IMR-90 (cell line): ENCODE measurements around the gene SH3RF1. TPM values are rescaled to one million over a fixed set of nuclear protein-coding genes. Genes with fewer than 3 reads are reported as not detected.

ENCODE experiments used
- ATAC-seq: fragments of 200-7000 bp; cut with Tn5 transposase; 2 replicates; pipeline ENCODE4 v1.9.1; 2020; ENCODE audit warnings: low read depth, mild to moderate bottlenecking, moderate library complexity
- BruUV-seq: library from RNA; stranded (reverse); fragments of 400-500 nt; replicated peaks from 2 replicates; lab custom pipeline; 2021; lab: Mats Ljungman, UMichigan
- CTCF ChIA-PET: fragments of 300-600 bp; formaldehyde crosslinking; extraction: SDS; loops from one replicate; lab custom pipeline; 2021; ENCODE audit warnings: antibody characterized with exemption; lab: Yijun Ruan, JAX
- POLR2A ChIA-PET: fragments of 300-600 bp; sonication (Branson Sonifier 250); formaldehyde crosslinking; loops from one replicate; lab custom pipeline; 2022; ENCODE audit warnings: antibody characterized with exemption; ENCODE audit not compliant: unreplicated experiment; lab: Charles Lee
- DNase-seq: peaks from one replicate; pipeline ENCODE4 v3.0.0; 2013
- H2AFZ ChIP-seq: replicated peaks from 2 replicates; pipeline ENCODE3; 2013; ENCODE audit warnings: low read length, mild to moderate bottlenecking; ENCODE audit not compliant: poor library complexity
- H2AK5ac ChIP-seq: 2 replicates; pipeline ENCODE4 v1.6.1; 2013; ENCODE audit warnings: low read depth, low read length, inconsistent platforms
- H2AK9ac ChIP-seq: replicated peaks from 2 replicates; pipeline ENCODE3; 2013; ENCODE audit warnings: mild to moderate bottlenecking, low read depth, low read length, moderate library complexity; ENCODE audit not compliant: poor library complexity
- H2BK120ac ChIP-seq: 2 replicates; pipeline ENCODE4 v1.6.1; 2013; ENCODE audit warnings: low read depth, low read length, inconsistent platforms
- H2BK15ac ChIP-seq: 3 replicates; pipeline ENCODE4 v1.6.1; 2013; ENCODE audit warnings: low read depth, low read length, inconsistent platforms
- H2BK20ac ChIP-seq: 2 replicates; pipeline ENCODE4 v1.6.1; 2013; ENCODE audit warnings: low read depth, mild to moderate bottlenecking, inconsistent platforms, low read length, moderate library complexity
- H2BK5ac ChIP-seq: 2 replicates; pipeline ENCODE4 v1.6.1; 2013; ENCODE audit warnings: mild to moderate bottlenecking, low read depth, low read length, inconsistent platforms; ENCODE audit not compliant: poor library complexity, severe bottlenecking
- H3K14ac ChIP-seq: replicated peaks from 2 replicates; pipeline ENCODE4 v1.6.1; 2013; ENCODE audit warnings: low read depth, low read length, inconsistent platforms
- H3K18ac ChIP-seq: 2 replicates; pipeline ENCODE4 v1.6.1; 2013; ENCODE audit warnings: low read depth, low read length, control low read depth
- H3K23ac ChIP-seq: 2 replicates; pipeline ENCODE4 v1.6.1; 2013; ENCODE audit warnings: low read depth, low read length, inconsistent platforms
- H3K27ac ChIP-seq: 2 replicates; pipeline ENCODE4 v1.5.1; 2013; ENCODE audit warnings: mild to moderate bottlenecking, control low read depth, low read length; ENCODE audit not compliant: insufficient read depth
- H3K27me3 ChIP-seq: 2 replicates; pipeline ENCODE4 v1.6.1; 2013; ENCODE audit warnings: low read length; ENCODE audit not compliant: control insufficient read depth, insufficient read depth
- H3K36me3 ChIP-seq: 2 replicates; pipeline ENCODE4 v1.6.1; 2013; ENCODE audit warnings: low read length, mixed read lengths; ENCODE audit not compliant: control insufficient read depth, insufficient read depth
- H3K4ac ChIP-seq: 2 replicates; pipeline ENCODE4 v1.6.1; 2013; ENCODE audit warnings: low read depth, low read length, inconsistent platforms
- H3K4me1 ChIP-seq: 2 replicates; pipeline ENCODE4 v1.6.1; 2013; ENCODE audit warnings: low read length, mixed read lengths; ENCODE audit not compliant: control insufficient read depth, insufficient read depth
- H3K4me2 ChIP-seq: 2 replicates; pipeline ENCODE4 v1.6.1; 2013; ENCODE audit warnings: low read depth, mild to moderate bottlenecking, control low read depth, low read length, moderate library complexity
- H3K4me3 ChIP-seq: 2 replicates; pipeline ENCODE4 v1.5.1; 2013; ENCODE audit warnings: low read depth, mild to moderate bottlenecking, control low read depth, low read length, moderate library complexity; ENCODE audit not compliant: insufficient read depth
- H3K56ac ChIP-seq: 2 replicates; pipeline ENCODE4 v1.6.1; 2013; ENCODE audit warnings: low read length, inconsistent platforms; ENCODE audit not compliant: insufficient read depth; ENCODE audit errors: extremely low read depth
- H3K79me1 ChIP-seq, 2 experiments: 2 replicates each; pipeline ENCODE4 v1.6.1; 2013; ENCODE audit warnings: low read length in 2 of 2, inconsistent platforms in 1 of 2, low read depth in 1 of 2
- H3K9ac ChIP-seq: 2 replicates; pipeline ENCODE4 v1.6.1; 2013; ENCODE audit warnings: low read depth, low read length, control low read depth
- H3K9me1 ChIP-seq: 2 replicates; pipeline ENCODE4 v1.6.1; 2013; ENCODE audit warnings: low read length, inconsistent platforms; ENCODE audit not compliant: insufficient read depth
- H3K9me3 ChIP-seq: 2 replicates; pipeline ENCODE4 v1.6.1; 2013; ENCODE audit warnings: low read length; ENCODE audit not compliant: control insufficient read depth, insufficient read depth
- H4K20me1 ChIP-seq: 2 replicates; pipeline ENCODE4 v1.6.1; 2013; ENCODE audit warnings: low read length, inconsistent platforms; ENCODE audit not compliant: insufficient read depth
- H4K5ac ChIP-seq: 2 replicates; pipeline ENCODE4 v1.6.1; 2013; ENCODE audit warnings: mild to moderate bottlenecking, low read depth, low read length, control low read depth
- H4K8ac ChIP-seq, 2 experiments: 2 replicates each; pipeline ENCODE4 v1.6.1; 2013; ENCODE audit warnings: low read depth in 2 of 2, low read length in 2 of 2, control low read depth in 1 of 2, inconsistent platforms in 1 of 2
- H4K91ac ChIP-seq: 2 replicates; pipeline ENCODE4 v1.6.1; 2013; ENCODE audit warnings: low read depth, low read length, inconsistent platforms; ENCODE audit not compliant: insufficient read depth
- BHLHE40 ChIP-seq: fragments of 150-350 bp; IDR thresholded peaks from 2 replicates; pipeline ENCODE4 v1.6.1; 2016; ENCODE audit warnings: mild to moderate bottlenecking, low read depth, low read length
- CEBPB ChIP-seq: IDR thresholded peaks from 2 replicates; pipeline ENCODE4 v1.6.1; 2012; ENCODE audit warnings: low read depth, low read length, improper control_type of control experiment
- CHD1 ChIP-seq: IDR thresholded peaks from 2 replicates; pipeline ENCODE4 v1.6.1; 2012; ENCODE audit warnings: low read depth, low read length, improper control_type of control experiment
- CTCF ChIP-seq: conservative IDR thresholded peaks from 2 replicates; pipeline ENCODE4 v1.5.1; 2012; ENCODE audit warnings: mild to moderate bottlenecking, low read depth, low read length, improper control_type of control experiment
- ELK1 ChIP-seq: fragments of 150-350 bp; IDR thresholded peaks from 2 replicates; pipeline ENCODE4 v1.6.1; 2016; ENCODE audit warnings: low read depth, mild to moderate bottlenecking, low read length, moderate library complexity, borderline replicate concordance
- FOS ChIP-seq: fragments of 150-350 bp; IDR thresholded peaks from 2 replicates; pipeline ENCODE4 v1.6.1; 2016; ENCODE audit warnings: low read depth, low read length
- MAFK ChIP-seq: IDR thresholded peaks from 2 replicates; pipeline ENCODE4 v1.6.1; 2012; ENCODE audit warnings: low read depth, low read length, improper control_type of control experiment
- MAZ ChIP-seq: IDR thresholded peaks from 2 replicates; pipeline ENCODE4 v1.6.1; 2012; ENCODE audit warnings: low read depth, mild to moderate bottlenecking, low read length, improper control_type of control experiment, moderate library complexity, borderline replicate concordance
- MXI1 ChIP-seq: IDR thresholded peaks from 2 replicates; pipeline ENCODE4 v1.6.1; 2012; ENCODE audit warnings: low read depth, mild to moderate bottlenecking, low read length, moderate library complexity, borderline replicate concordance
- NFE2L2 ChIP-seq: fragments of 150-350 bp; IDR thresholded peaks from 2 replicates; pipeline ENCODE4 v1.6.1; 2016; ENCODE audit warnings: low read depth, mild to moderate bottlenecking, low read length
- POLR2A ChIP-seq: IDR thresholded peaks from 2 replicates; pipeline ENCODE4 v1.6.1; 2012; ENCODE audit warnings: mild to moderate bottlenecking, low read depth, low read length
- RAD21 ChIP-seq: IDR thresholded peaks from 2 replicates; pipeline ENCODE4 v1.6.1; 2012; ENCODE audit warnings: low read length, improper control_type of control experiment
- RCOR1 ChIP-seq: IDR thresholded peaks from 2 replicates; pipeline ENCODE4 v1.6.1; 2012; ENCODE audit warnings: mild to moderate bottlenecking, low read length, improper control_type of control experiment; ENCODE audit not compliant: insufficient replicate concordance
- RFX5 ChIP-seq: IDR thresholded peaks from 2 replicates; pipeline ENCODE4 v1.8.0; 2012; ENCODE audit warnings: low read depth, mild to moderate bottlenecking, low read length, moderate library complexity
- SMC3 ChIP-seq: fragments of 150-350 bp; IDR thresholded peaks from 2 replicates; pipeline ENCODE4 v1.6.1; 2016; ENCODE audit warnings: low read depth, mild to moderate bottlenecking, antibody characterized with exemption, low read length, moderate library complexity
- USF2 ChIP-seq: fragments of 150-350 bp; IDR thresholded peaks from 2 replicates; pipeline ENCODE4 v1.6.1; 2017; ENCODE audit warnings: mild to moderate bottlenecking, antibody characterized with exemption, low read length, low read depth
- WGBS, 2 experiments: methylation state at CpG; one replicate each; pipeline versions ENCODE4 v1.1.5 to v1.1.7; 2013; ENCODE audit warnings: missing lambda C conversion rate in 2 of 2; ENCODE audit not compliant: insufficient read length in 1 of 2; ENCODE audit errors: extremely low coverage in 2 of 2; 5-methylcytosine and 5-hydroxymethylcytosine counted together
- dilution Hi-C: fragments of 300-500 bp; cut with HindIII; formaldehyde crosslinking; loops from one replicate; pipeline ENCODE4 v1.14.3; 2018; ENCODE audit warnings: low sequenced_read_pairs; ENCODE audit not compliant: unreplicated experiment
- in situ Hi-C: fragments of 300-500 bp; cut with MboI; formaldehyde crosslinking; loops from 3 replicates; pipeline ENCODE4 v1.14.3; 2019; ENCODE audit warnings: low sequenced_read_pairs, inconsistent platforms, mixed read lengths
- intact Hi-C: fragments of 100-400 bp; cut with micrococcal nuclease; formaldehyde crosslinking; loops from 2 replicates; pipeline ENCODE4 v1.10.0; 2022
- polyA plus RNA-seq, 3 experiments: library from polyadenylated mRNA; depleted of rRNA; stranded (reverse); fragments of >200 nt; gene quantifications; 2 replicates each; pipeline ENCODE4 v1.2.3, GENCODE V29; 2012; ENCODE audit warnings: low replicate concordance in 1 of 3
- total RNA-seq: library from RNA; depleted of rRNA; stranded (reverse); fragments of >200 nt; gene quantifications from 2 replicates; pipeline ENCODE4 v1.2.3, GENCODE V29; 2012

SH3RF1 gene
- total and polyA plus RNA-seq, 2 of the 4 experiments (the other 2 are of a cell fraction) = 22.0 to 29.8 TPM

GRCh38 chr4:169080981-169081380 is 189.8 kb downstream of the SH3RF1 start:
- H3K36me3 ChIP-seq = 0 out of 2 replicates have a peak, but pooled peaks cover 1% of the 10 kb centered on the region
- DNase-seq = peak; percentile 57

More at GRCh38 chr4:169080981-169081380, 189.8 kb downstream of the SH3RF1 start:
- ChIA-PET CTCF (interaction anchor here (0.6 kb wide), 1 partner anchor 548 kb away, joined by 6 read pairs; no protein-coding TSS in a partner anchor), POLR2A (interaction anchor here (0.6 kb wide), 1 partner anchor 228 kb away, joined by 3 read pairs; no protein-coding TSS in a partner anchor)
- Histone ChIP-seq H2AK9ac (no peak overlapping the region), H3K27ac (no peak overlapping the region), H4K8ac (no peak overlapping the region), H2AFZ (no peak overlapping the region), H3K79me1 (no peaks in the 10 kb centered on the region; a peak in 1 of 4 replicates), H4K5ac (no peak overlapping the region), H3K4me2 (no peak overlapping the region), H3K56ac (no peak overlapping the region), H3K4me3 (no peak overlapping the region), H2AK5ac (no peak overlapping the region), H2BK20ac (no peak overlapping the region), H3K27me3 (no peaks in the 10 kb centered on the region), H2BK120ac (no peak overlapping the region), H3K4me1 (peaks cover 5% of the 10 kb centered on the region), H3K23ac (no peak overlapping the region), H2BK5ac (no peak overlapping the region), H4K20me1 (no peaks in the 10 kb centered on the region), H3K14ac (no peak overlapping the region), H3K9ac (no peak overlapping the region), H2BK15ac (no peak overlapping the region), H3K9me3 (no peaks in the 10 kb centered on the region), H3K4ac (no peak overlapping the region), H3K9me1 (no peaks in the 10 kb centered on the region; the same call in 1 of the 2 replicates), H3K18ac (no peak overlapping the region), H4K91ac (no peak overlapping the region)
- intact Hi-C loops = no loop called here
- dilution Hi-C loops = no loop called here
- WGBS, 2 experiments = no CpG with 5 or more reads among the region's 2 CpGs
- BruUV-seq = no TSS peak
- no peak for TF ChIP-seq RAD21
- no peak for TF ChIP-seq NFE2L2
- TF ChIP-seq MAZ = no peak
- TF ChIP-seq CTCF = no peak
- no peak for TF ChIP-seq ELK1
- TF ChIP-seq POLR2A = no peak
- no peak for TF ChIP-seq SMC3
- no peak for TF ChIP-seq RCOR1
- TF ChIP-seq USF2 = no peak
- no peak for TF ChIP-seq CEBPB
- TF ChIP-seq MXI1 = no peak
- TF ChIP-seq BHLHE40 = no peak
- TF ChIP-seq RFX5 = no peak
- no peak for TF ChIP-seq CHD1
- TF ChIP-seq FOS = no peak
- no peak for TF ChIP-seq MAFK
- peak; percentile 29; the same call in 1 of the 2 replicates for ATAC-seq
- in situ Hi-C loops = no loop called here
